Transverse colon (tissue), 4 donors: ENCODE results near the gene TPH2. TPM values are rescaled to one million over a fixed set of nuclear protein-coding genes. Genes with fewer than 3 reads are reported as not detected.

Experiments used
- DNase-seq: peaks from one replicate; pipeline ENCODE4 v3.0.0-alpha.2; 2019
- H3K27ac ChIP-seq, 4 donors: fragments of 200-600 bp; sonication (generic); 2 replicates each; pipeline ENCODE4 v1.5.1; 2016 to 2018; ENCODE audit warnings: inconsistent platforms in 4 of 4
- H3K27me3 ChIP-seq: fragments of 200-600 bp; sonication (generic); 2 replicates; pipeline ENCODE4 v1.5.1; 2017; ENCODE audit warnings: inconsistent platforms
- H3K36me3 ChIP-seq, 4 donors: fragments of 200-600 bp; sonication (generic); 2 replicates each; pipeline ENCODE4 v1.5.1; 2017 to 2019; ENCODE audit warnings: inconsistent platforms in 4 of 4
- H3K4me1 ChIP-seq, 4 donors: fragments of 200-600 bp; sonication (generic); 2 replicates each; pipeline ENCODE4 v1.5.1; 2017 to 2020; ENCODE audit warnings: inconsistent platforms in 4 of 4
- H3K4me3 ChIP-seq, 4 donors: fragments of 200-600 bp; sonication (generic); 1 replicate in 1 of 4; 2 replicates in 3 of 4; pipeline versions ENCODE4 v1.5.1 to v1.6.1; 2017 to 2019; ENCODE audit warnings: inconsistent platforms in 4 of 4
- H3K9me3 ChIP-seq, 2 donors: fragments of 200-600 bp; sonication (generic); 2 replicates each; pipeline ENCODE4 v1.5.1; 2017 to 2019; ENCODE audit warnings: inconsistent platforms in 2 of 2
- EP300 ChIP-seq: sonication (generic); formaldehyde crosslinking; IDR thresholded peaks from one replicate; pipeline ENCODE4 v1.6.1; 2017; ENCODE audit warnings: antibody characterized with exemption, low read depth
- POLR2A ChIP-seq: fragments of 450-650 bp; IDR thresholded peaks from one replicate; pipeline ENCODE4 v1.6.1; 2016; ENCODE audit warnings: antibody characterized with exemption, mild to moderate bottlenecking, moderate library complexity
- POLR2AphosphoS5 ChIP-seq, 3 donors: sonication (generic); formaldehyde crosslinking; IDR thresholded peaks; one replicate each; pipeline ENCODE4 v1.6.1; 2016; ENCODE audit warnings: antibody characterized with exemption in 3 of 3
- WGBS, 2 donors: methylation state at CpG; one replicate each; pipeline ENCODE4 v1.1.5; 2018; ENCODE audit warnings: low coverage in 1 of 2; 5-methylcytosine and 5-hydroxymethylcytosine counted together
- in situ Hi-C, 4 donors: fragments of 200-750 bp; cut with MboI; loops; one replicate each; pipeline versions ENCODE4 v1.15.0 to v1.15.1; 2017; ENCODE audit warnings: low sequenced_read_pairs in 3 of 4, low pct_ligation_motif_present in 1 of 4, low pct_unique_long_range_greater_than_20kb in 1 of 4
- intact Hi-C: fragments of 100-400 bp; cut with DNase I; formaldehyde crosslinking; loops from one replicate; pipeline ENCODE4 v1.15.1; 2023; ENCODE audit warnings: low total_unique reads
- total RNA-seq, 4 donors: library from RNA; depleted of rRNA; stranded (reverse); fragments of >200 nt; gene quantifications; one replicate each; pipeline ENCODE4 v1.1.0, GENCODE V29; 2016
- TF ChIP-seq, protein P1 (sequence below), 5 experiments: fragments of 200-600 bp in 3 of 5; fragments of 450-650 bp in 2 of 5; sonication (generic) in 3 of 5; IDR thresholded peaks; 1 replicate in 2 of 5; 2 replicates in 3 of 5; pipeline ENCODE4 v1.5.1; 2016 to 2017; ENCODE audit warnings: antibody characterized with exemption in 5 of 5, inconsistent platforms in 3 of 5, mild to moderate bottlenecking in 2 of 5, moderate library complexity in 1 of 5

TPH2 gene
- total RNA-seq, 4 donors from 2014 or later: not detected

DNA sequence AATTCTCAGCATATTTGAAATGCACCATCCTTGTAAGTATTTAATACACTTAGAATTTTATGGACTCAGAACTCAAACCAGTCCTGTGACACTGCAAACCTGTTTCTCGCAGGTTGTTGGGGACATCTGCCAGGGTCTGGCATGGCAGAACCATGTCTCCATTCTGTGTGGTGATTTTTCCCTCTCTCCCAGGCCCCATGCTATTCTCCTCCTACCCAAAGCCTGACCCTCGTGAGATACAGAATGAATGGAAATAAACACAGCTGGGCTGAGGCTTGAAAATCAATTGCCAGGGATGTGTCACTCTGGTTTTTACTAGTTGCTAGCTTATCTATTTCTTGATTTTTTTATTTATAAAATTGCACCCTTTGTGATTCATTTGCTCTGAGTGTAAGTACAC lies 19.8 kb downstream of the TPH2 start:
- H3K9me3 ChIP-seq: no peaks in the 10 kb centered on the region
- no peak for DNase-seq
- no peaks in the 10 kb centered on the region for H3K4me1 ChIP-seq
- H3K27ac ChIP-seq: no peak overlapping the region
- intact Hi-C loops: no loop called here
- in situ Hi-C loops: no loop called here
- 41 to 45% methylated on average over 2 of the region's 2 CpGs for WGBS, 2 donors
- H3K36me3 ChIP-seq: no peaks in the 10 kb centered on the region
- H3K4me3 ChIP-seq: no peak overlapping the region
- TF ChIP-seq, protein P1, sequence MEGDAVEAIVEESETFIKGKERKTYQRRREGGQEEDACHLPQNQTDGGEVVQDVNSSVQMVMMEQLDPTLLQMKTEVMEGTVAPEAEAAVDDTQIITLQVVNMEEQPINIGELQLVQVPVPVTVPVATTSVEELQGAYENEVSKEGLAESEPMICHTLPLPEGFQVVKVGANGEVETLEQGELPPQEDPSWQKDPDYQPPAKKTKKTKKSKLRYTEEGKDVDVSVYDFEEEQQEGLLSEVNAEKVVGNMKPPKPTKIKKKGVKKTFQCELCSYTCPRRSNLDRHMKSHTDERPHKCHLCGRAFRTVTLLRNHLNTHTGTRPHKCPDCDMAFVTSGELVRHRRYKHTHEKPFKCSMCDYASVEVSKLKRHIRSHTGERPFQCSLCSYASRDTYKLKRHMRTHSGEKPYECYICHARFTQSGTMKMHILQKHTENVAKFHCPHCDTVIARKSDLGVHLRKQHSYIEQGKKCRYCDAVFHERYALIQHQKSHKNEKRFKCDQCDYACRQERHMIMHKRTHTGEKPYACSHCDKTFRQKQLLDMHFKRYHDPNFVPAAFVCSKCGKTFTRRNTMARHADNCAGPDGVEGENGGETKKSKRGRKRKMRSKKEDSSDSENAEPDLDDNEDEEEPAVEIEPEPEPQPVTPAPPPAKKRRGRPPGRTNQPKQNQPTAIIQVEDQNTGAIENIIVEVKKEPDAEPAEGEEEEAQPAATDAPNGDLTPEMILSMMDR (IDR thresholded peaks at IDR 0.05): no peak
- TF ChIP-seq POLR2AphosphoS5 (IDR thresholded peaks at IDR 0.05) (no peak), EP300 (no peak), POLR2A (no peak)
- H3K27me3 ChIP-seq: no peaks in the 10 kb centered on the region

DNA sequence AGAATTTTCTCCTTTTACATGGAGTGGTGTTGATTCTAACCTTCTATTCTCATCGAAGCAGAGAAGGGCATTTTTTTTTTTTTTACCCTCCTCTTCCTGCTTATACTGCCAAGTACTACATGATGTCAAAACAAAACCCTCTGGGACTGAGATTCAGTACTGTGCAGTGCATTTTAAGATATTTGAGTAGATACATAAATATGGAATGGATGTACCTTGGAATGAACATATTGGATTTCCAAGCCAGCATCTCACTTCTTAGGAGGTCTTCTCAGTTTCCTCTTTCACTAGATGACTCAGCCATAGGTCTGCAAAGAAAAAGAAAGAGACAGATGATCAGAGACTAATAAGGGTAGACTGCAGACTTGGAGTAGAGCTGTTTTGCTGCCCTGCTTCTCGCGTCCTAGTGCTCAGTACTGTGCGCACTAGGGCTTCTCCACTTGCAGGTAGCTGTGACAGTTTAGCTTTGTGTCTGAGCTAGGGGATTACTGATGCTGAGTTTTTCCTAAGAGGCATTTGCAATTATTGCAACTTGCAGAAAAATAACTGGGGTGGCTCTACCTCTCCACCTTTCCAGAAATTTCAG lies 20.4 kb downstream of the TPH2 start:
- TF ChIP-seq POLR2A (no peak), POLR2AphosphoS5 (IDR thresholded peaks at IDR 0.05) (no peak)
- TF ChIP-seq, protein P1 (IDR thresholded peaks at IDR 0.05): no peak
- no peak overlapping the region for H3K27ac ChIP-seq
- no peaks in the 10 kb centered on the region for H3K36me3 ChIP-seq
- intact Hi-C loops (no loop called here), in situ Hi-C loops (no loop called here)
- whole genome bisulfite sequencing, 2 donors: 70 to 75% methylated on average over 4 of the region's 4 CpGs
- no peaks in the 10 kb centered on the region for H3K27me3 ChIP-seq
- no peak overlapping the region for H3K4me3 ChIP-seq
- H3K9me3 ChIP-seq: no peaks in the 10 kb centered on the region
- no peaks in the 10 kb centered on the region for H3K4me1 ChIP-seq
- DNase-seq: no peak

DNA sequence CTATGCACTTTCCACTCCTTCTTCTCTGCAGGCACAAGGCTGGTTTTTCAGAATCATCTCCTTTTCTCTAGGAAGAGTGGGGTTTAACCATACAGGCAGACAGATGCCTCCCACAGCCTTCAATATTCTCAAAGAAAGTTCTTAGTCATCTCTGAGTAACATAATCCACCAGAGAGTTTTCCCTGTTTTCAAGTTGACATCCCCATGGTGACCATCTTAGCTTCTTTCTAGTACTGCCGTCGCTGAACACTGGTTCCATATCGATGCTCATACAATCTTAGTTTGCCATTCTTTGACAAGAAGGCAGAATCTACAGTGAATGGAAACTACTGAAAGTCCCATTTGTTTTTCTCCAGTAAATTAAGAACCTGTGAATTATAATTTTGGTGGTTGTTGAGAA lies 28.6 kb downstream of the TPH2 start:
- in situ Hi-C loops: no loop called here
- Histone ChIP-seq H3K4me1 (no peaks in the 10 kb centered on the region), H3K27me3 (peaks cover 6% of the 10 kb centered on the region), H3K27ac (no peak overlapping the region), H3K36me3 (no peaks in the 10 kb centered on the region), H3K4me3 (no peak overlapping the region), H3K9me3 (no peaks in the 10 kb centered on the region)
- WGBS, 2 donors: 88 to 92% methylated on average over 3 of the region's 3 CpGs
- no peak for TF ChIP-seq EP300
- TF ChIP-seq, protein P1 (IDR thresholded peaks at IDR 0.05): no peak
- no peak for TF ChIP-seq POLR2A
- intact Hi-C loops: no loop called here
- DNase-seq: no peak

DNA sequence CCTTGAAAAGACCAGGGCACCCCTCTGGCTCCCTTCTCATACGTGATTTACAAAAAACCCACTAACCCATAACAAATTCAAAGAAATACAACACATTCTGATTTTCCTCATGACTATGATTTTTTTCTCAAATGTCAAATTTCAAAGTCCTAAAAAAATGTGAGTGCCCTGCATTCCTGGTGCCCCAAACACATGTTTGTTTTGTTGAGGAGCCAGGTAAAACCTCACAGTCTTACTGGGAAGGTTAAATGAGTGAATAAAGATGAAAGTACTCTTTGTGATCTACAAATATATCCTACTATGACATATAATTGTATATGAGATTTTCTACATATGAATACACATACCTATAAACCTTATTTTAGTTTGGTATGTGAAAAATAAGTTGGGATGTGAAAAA lies 30.7 kb downstream of the TPH2 start:
- H3K4me1 ChIP-seq: no peaks in the 10 kb centered on the region
- 75 to 92% methylated on average over 1 of the region's 1 CpG for WGBS, 2 donors
- no peaks in the 10 kb centered on the region for H3K9me3 ChIP-seq
- in situ Hi-C loops: no loop called here
- TF ChIP-seq, protein P1 (IDR thresholded peaks at IDR 0.05): no peak
- TF ChIP-seq EP300 (no peak), POLR2AphosphoS5 (IDR thresholded peaks at IDR 0.05) (no peak), POLR2A (no peak)
- intact Hi-C loops: loop anchor here (1.0 kb wide), 1 partner anchor 28 kb away; no protein-coding TSS in a partner anchor
- H3K27ac ChIP-seq: no peak overlapping the region
- DNase-seq: no peak
- H3K36me3 ChIP-seq: no peaks in the 10 kb centered on the region
- H3K27me3 ChIP-seq: peaks cover 6% of the 10 kb centered on the region
- H3K4me3 ChIP-seq: no peak overlapping the region
